ENCODE measurements around the gene PLCL1. TPM values are rescaled to one million over a fixed set of nuclear protein-coding genes. Genes with fewer than 3 reads are reported as not detected.

PLCL1 gene
- total RNA-seq, 1 donor from 2014 or later: 0.08 TPM

DNA sequence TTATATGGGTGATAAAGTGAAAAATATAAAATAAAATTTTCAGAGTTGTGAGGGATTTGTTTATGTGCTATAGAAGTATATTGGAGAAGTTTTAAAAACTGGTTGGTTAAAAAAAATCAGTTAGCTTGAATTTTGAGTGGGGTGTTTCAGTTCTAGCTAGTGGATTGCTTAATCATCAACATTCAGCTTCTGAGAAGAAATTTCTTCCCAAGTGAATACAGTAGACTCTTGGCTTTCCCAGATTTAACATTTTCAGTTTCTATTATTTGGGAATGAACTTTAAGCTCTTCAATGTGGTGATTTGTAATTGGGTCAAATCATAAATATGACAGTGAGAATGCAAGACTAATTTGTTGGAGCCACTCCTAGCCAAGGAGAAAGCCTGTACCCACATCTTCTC lies 120.8 kb downstream of the PLCL1 start:
- no peaks in the 10 kb centered on the region for H3K36me3 ChIP-seq (ENCODE audit: control insufficient read depth, insufficient read depth, low read length)
- no peak for DNase-seq (ENCODE audit: low read depth)
- H3K4me3 ChIP-seq (ENCODE audit: low read depth, low read length): no peak overlapping the region
- H3K27me3 ChIP-seq (ENCODE audit: control insufficient read depth, insufficient read depth, low read length): no peaks in the 10 kb centered on the region
- TF ChIP-seq, protein P1, sequence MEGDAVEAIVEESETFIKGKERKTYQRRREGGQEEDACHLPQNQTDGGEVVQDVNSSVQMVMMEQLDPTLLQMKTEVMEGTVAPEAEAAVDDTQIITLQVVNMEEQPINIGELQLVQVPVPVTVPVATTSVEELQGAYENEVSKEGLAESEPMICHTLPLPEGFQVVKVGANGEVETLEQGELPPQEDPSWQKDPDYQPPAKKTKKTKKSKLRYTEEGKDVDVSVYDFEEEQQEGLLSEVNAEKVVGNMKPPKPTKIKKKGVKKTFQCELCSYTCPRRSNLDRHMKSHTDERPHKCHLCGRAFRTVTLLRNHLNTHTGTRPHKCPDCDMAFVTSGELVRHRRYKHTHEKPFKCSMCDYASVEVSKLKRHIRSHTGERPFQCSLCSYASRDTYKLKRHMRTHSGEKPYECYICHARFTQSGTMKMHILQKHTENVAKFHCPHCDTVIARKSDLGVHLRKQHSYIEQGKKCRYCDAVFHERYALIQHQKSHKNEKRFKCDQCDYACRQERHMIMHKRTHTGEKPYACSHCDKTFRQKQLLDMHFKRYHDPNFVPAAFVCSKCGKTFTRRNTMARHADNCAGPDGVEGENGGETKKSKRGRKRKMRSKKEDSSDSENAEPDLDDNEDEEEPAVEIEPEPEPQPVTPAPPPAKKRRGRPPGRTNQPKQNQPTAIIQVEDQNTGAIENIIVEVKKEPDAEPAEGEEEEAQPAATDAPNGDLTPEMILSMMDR (IDR thresholded peaks at IDR 0.05; ENCODE audit: insufficient read depth, low read length, poor library complexity, severe bottlenecking): no peak

- TF ChIP-seq, protein P1 (IDR thresholded peaks at IDR 0.05; ENCODE audit: insufficient read depth, low read length, poor library complexity, severe bottlenecking): no peak
- H3K36me3 ChIP-seq (ENCODE audit: control insufficient read depth, insufficient read depth, low read length): no peaks in the 10 kb centered on the region
These were observed 121.6 kb downstream of the PLCL1 start for GRCh38 chr2:197925976-197926375.

DNA sequence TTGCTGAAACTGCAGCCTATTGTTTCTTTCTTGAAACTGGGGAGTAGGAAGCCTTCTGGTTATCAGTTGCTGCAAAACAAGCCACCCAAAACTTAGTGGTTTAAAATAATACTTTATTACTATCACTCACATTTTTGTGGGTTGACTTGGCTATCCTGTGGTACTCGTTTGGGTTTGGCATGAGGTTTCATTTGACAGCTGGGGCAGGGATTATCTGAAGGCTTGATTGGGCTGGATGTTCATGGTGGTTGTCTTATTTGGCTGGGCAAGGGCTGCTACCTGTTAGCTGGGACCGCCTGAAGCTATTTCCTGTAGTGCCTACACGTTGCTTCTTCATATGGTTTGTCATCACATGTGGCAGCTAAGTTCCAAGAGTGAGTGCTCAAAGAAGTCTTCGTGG lies 122.3 kb downstream of the PLCL1 start:
- H3K36me3 ChIP-seq (ENCODE audit: control insufficient read depth, insufficient read depth, low read length): no peaks in the 10 kb centered on the region
- TF ChIP-seq, protein P1 (IDR thresholded peaks at IDR 0.05; ENCODE audit: insufficient read depth, low read length, poor library complexity, severe bottlenecking): no peak
- H3K27me3 ChIP-seq (ENCODE audit: control insufficient read depth, insufficient read depth, low read length): no peaks in the 10 kb centered on the region
- no peak for DNase-seq (ENCODE audit: low read depth)
- H3K4me3 ChIP-seq (ENCODE audit: low read depth, low read length): no peak overlapping the region

More at GRCh38 chr2:197925976-197926375, 121.6 kb downstream of the PLCL1 start:
- DNase-seq (ENCODE audit: low read depth): no peak
- Histone ChIP-seq H3K4me3 (ENCODE audit: low read depth, low read length) (no peak overlapping the region), H3K27me3 (ENCODE audit: control insufficient read depth, insufficient read depth, low read length) (no peaks in the 10 kb centered on the region)

GRCh38 chr2:197927994-197928393 lies 123.6 kb downstream of the PLCL1 start:
- TF ChIP-seq, protein P1 (IDR thresholded peaks at IDR 0.05; ENCODE audit: insufficient read depth, low read length, poor library complexity, severe bottlenecking): no peak
- no peak overlapping the region for H3K4me3 ChIP-seq (ENCODE audit: low read depth, low read length)
- no peaks in the 10 kb centered on the region for H3K27me3 ChIP-seq (ENCODE audit: control insufficient read depth, insufficient read depth, low read length)
- no peaks in the 10 kb centered on the region for H3K36me3 ChIP-seq (ENCODE audit: control insufficient read depth, insufficient read depth, low read length)
- no peak for DNase-seq (ENCODE audit: low read depth)

- TF ChIP-seq, protein P1 (IDR thresholded peaks at IDR 0.05; ENCODE audit: insufficient read depth, low read length, poor library complexity, severe bottlenecking): no peak
- Histone ChIP-seq H3K27me3 (ENCODE audit: control insufficient read depth, insufficient read depth, low read length) (no peaks in the 10 kb centered on the region), H3K4me3 (ENCODE audit: low read depth, low read length) (no peak overlapping the region), H3K36me3 (ENCODE audit: control insufficient read depth, insufficient read depth, low read length) (no peaks in the 10 kb centered on the region)
- no peak for DNase-seq (ENCODE audit: low read depth)
These were observed 124.9 kb downstream of the PLCL1 start for GRCh38 chr2:197929008-197929885.

DNA sequence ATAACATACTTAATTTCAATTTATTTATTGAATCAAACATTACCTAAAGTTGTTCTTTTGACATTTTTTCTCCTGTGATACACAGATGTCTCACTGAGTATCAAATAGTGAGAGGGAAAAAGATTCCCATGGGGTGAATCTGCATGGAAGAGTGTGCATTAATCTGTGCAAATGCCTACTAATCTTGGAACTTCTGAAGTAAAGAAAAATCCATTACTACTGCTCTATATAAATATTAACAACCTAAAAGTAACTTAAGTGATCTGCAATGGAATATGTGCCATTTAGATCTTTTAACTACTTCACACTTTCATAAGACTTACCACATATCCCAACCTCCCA lies 125.5 kb downstream of the PLCL1 start:
- Histone ChIP-seq H3K36me3 (ENCODE audit: control insufficient read depth, insufficient read depth, low read length) (no peaks in the 10 kb centered on the region), H3K27me3 (ENCODE audit: control insufficient read depth, insufficient read depth, low read length) (no peaks in the 10 kb centered on the region), H3K4me3 (ENCODE audit: low read depth, low read length) (no peak overlapping the region)
- DNase-seq (ENCODE audit: low read depth): no peak
- TF ChIP-seq, protein P1 (IDR thresholded peaks at IDR 0.05; ENCODE audit: insufficient read depth, low read length, poor library complexity, severe bottlenecking): no peak

Data from kidney epithelial cell (primary cell).